AG09319 (cell line): ENCODE measurements around the gene ADGRG3.

Experiments used
- DNase-seq: peaks from one replicate; pipeline ENCODE4 v3.0.0-alpha.2; 2010; ENCODE audit warnings: low read depth; ENCODE audit errors: extremely low read depth
- TF ChIP-seq, protein P1 (sequence below): IDR thresholded peaks from 2 replicates; pipeline ENCODE4 v1.5.1; 2011; ENCODE audit warnings: low read depth, mild to moderate bottlenecking, inconsistent platforms, low read length, moderate library complexity

ADGRG3 gene

DNA sequence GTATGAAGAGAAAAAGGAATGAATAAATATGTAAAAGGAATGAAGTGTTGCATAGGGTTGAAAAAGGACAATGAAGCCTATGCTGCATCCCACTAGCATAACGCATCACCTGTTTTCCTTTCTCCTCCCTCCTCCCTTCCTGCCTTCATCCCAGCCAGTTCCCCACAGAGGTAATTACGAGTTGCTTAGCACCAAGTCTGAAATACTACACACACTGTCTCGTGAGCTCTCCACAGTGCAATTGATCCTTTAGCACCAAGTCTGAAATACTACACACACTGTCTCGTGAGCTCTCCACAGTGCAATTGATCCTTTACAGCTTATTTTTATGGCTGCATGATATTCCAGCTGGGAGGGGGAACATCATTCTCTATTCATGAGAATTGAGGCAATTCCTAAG lies 25.4 kb downstream of the ADGRG3 start:
- TF ChIP-seq, protein P1, sequence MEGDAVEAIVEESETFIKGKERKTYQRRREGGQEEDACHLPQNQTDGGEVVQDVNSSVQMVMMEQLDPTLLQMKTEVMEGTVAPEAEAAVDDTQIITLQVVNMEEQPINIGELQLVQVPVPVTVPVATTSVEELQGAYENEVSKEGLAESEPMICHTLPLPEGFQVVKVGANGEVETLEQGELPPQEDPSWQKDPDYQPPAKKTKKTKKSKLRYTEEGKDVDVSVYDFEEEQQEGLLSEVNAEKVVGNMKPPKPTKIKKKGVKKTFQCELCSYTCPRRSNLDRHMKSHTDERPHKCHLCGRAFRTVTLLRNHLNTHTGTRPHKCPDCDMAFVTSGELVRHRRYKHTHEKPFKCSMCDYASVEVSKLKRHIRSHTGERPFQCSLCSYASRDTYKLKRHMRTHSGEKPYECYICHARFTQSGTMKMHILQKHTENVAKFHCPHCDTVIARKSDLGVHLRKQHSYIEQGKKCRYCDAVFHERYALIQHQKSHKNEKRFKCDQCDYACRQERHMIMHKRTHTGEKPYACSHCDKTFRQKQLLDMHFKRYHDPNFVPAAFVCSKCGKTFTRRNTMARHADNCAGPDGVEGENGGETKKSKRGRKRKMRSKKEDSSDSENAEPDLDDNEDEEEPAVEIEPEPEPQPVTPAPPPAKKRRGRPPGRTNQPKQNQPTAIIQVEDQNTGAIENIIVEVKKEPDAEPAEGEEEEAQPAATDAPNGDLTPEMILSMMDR = no peak
- DNase-seq = no peak

GRCh38 chr16:57694231-57694724 lies 26.2 kb downstream of the ADGRG3 start:
- TF ChIP-seq, protein P1 = no peak
- no peak for DNase-seq

GRCh38 chr16:57694725-57695679 lies 26.9 kb downstream of the ADGRG3 start, which contains the start of gene DRC7:
Gene DRC7, plus strand, starts transcription at chr16:57694806. Its CDS starts 3,144 bp downstream, at chr16:57697950.
- no peak for DNase-seq
- TF ChIP-seq, protein P1 = no peak

DNA sequence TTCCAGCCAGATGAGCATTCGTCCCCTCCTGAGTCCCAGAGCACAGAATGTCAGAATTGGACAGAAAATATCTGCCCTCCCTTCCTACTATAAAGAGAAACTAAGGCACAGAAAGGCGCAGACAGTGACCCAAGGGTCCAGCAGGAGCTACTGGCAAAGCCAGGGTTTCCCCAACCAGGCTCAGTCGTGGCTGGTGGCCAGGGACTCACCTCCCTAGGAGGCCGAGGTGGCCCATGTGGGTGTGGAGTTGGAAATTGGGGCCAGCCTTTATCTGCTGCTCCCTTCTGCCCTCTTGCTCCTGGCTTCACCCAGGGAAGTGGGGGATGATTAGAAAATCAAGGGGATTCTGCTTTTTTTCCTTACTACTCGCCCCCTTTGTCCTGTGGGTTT lies 27.6 kb downstream of the ADGRG3 start:
- DNase-seq = no peak
- TF ChIP-seq, protein P1 = no peak

DNA sequence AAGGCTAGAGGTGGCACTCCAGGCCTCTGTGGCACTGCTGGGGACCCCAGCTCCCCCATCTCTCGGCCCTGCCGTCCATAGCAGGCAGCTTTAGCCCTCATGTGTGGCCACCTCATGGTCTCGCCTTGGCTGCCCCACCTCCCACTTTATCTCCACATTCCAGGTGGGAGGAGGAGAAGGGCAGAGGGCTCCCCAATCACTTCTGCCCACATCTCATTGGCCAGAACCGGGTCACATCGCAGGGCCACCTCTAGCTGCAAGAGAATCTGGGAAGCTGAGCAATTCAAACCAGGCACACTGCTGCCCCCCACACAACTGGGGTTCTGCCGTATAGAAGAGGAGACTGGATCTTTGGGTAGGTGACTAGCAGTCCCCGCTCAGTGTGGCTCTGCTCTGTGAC lies 28.1 kb downstream of the ADGRG3 start:
- TF ChIP-seq, protein P1 = no peak
- DNase-seq = no peak

DNA sequence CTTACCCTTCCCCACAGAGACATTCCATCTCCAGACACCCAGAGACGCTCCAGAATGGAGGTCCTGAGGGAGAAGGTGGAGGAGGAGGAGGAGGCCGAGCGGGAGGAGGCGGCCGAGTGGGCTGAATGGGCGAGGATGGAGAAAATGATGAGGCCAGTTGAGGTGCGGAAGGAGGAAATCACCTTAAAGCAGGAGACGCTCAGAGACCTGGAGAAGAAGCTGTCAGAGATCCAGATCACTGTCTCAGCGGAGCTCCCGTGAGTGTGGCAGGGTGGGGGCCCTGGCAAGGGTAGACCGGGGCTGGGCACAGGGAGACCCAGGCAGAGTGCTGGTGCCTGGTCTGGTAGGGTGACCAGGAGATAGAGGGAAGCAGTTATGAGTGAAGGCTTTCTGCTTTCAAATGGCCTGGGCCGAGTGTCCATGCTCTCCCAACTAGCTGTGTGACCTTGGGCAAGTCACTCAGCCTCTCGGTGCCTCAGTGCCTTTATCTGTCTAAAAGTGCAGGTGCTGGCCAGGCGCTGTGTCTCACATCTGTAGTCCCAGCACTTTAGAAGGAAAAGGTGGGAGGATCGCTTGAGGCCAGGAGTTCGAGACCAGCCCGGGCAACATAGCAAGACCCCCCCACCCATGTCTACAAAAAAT lies 29.9 kb downstream of the ADGRG3 start:
- TF ChIP-seq, protein P1 = no peak
- no peak for DNase-seq
